GM08714 (cell line): ENCODE data around the gene NLRC5.

Source experiments
- H3K4me3 ChIP-seq: fragments of 200-500 bp; sonication (Bioruptor generic); 2 replicates; pipeline ENCODE4 v1.5.1; 2014; ENCODE audit warnings: mild to moderate bottlenecking, low read length, inconsistent platforms
- ZNF274 ChIP-seq: IDR thresholded peaks from 2 replicates; pipeline ENCODE4 v1.6.1; 2012; ENCODE audit warnings: mild to moderate bottlenecking, low read depth, low read length

The NLRC5 gene, protein sequence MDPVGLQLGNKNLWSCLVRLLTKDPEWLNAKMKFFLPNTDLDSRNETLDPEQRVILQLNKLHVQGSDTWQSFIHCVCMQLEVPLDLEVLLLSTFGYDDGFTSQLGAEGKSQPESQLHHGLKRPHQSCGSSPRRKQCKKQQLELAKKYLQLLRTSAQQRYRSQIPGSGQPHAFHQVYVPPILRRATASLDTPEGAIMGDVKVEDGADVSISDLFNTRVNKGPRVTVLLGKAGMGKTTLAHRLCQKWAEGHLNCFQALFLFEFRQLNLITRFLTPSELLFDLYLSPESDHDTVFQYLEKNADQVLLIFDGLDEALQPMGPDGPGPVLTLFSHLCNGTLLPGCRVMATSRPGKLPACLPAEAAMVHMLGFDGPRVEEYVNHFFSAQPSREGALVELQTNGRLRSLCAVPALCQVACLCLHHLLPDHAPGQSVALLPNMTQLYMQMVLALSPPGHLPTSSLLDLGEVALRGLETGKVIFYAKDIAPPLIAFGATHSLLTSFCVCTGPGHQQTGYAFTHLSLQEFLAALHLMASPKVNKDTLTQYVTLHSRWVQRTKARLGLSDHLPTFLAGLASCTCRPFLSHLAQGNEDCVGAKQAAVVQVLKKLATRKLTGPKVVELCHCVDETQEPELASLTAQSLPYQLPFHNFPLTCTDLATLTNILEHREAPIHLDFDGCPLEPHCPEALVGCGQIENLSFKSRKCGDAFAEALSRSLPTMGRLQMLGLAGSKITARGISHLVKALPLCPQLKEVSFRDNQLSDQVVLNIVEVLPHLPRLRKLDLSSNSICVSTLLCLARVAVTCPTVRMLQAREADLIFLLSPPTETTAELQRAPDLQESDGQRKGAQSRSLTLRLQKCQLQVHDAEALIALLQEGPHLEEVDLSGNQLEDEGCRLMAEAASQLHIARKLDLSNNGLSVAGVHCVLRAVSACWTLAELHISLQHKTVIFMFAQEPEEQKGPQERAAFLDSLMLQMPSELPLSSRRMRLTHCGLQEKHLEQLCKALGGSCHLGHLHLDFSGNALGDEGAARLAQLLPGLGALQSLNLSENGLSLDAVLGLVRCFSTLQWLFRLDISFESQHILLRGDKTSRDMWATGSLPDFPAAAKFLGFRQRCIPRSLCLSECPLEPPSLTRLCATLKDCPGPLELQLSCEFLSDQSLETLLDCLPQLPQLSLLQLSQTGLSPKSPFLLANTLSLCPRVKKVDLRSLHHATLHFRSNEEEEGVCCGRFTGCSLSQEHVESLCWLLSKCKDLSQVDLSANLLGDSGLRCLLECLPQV (N-terminal part only)

DNA sequence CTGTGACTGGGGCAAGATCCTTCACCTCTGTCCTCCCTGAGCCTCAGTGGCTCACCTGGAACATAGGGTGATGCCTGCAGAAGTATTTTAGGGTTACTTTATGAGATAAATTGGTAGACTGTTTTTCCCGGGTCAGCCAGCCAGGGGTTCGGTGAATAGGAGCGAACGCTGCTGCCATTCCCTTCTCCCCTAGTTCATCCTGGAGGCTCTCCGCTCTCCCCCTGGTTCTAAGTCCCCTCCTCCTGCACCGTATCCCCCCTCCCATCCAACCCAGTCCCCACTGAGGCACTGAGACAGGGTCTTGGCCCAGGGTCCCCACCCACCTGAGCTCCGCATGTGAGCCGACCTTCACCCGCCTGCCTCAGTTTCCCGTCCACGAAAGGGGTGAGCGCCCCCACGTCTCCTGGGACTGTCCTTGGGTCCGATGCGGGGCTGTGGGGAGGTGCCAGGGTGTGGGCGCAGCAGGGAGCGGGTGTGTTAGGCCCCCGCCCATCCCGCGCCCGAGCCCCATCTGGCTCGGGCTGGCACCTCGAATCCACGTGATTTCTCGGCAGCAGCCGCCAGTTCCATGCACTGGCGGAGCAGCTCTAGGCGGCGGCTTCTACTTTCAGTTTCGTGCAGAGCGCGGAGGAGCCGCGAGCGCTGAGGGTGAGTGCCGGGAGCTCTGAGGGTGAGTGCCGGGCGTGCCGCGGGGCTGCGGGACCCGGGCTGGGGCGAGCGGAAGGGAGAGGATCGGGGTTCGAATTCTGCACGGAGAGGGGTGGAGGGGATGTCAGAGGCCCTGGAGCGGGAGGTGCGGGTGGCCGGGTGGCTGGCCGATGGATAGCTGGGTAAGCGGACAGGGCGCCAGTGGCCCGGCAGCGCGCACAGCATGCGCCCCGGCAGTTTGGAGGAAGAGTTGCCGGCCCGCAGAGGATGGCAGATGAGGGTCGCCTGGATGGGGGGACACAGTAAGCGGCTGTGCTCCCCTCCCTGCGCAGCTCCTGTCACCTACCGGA is at the start of gene NLRC5:
TSS of gene NLRC5 (plus strand) at position 610 of the 998 bp plus-strand sequence. CDS start 31,156 bp downstream, outside the sequence.
- peak within 1 kb of the TSS; percentile 91 for H3K4me3 ChIP-seq
- no peak for TF ChIP-seq ZNF274

GRCh38 chr16:56939801-56940200 is 49.6 kb upstream of the NLRC5 start:
- H3K4me3 ChIP-seq, result no peak overlapping the region
- no peak for TF ChIP-seq ZNF274

DNA sequence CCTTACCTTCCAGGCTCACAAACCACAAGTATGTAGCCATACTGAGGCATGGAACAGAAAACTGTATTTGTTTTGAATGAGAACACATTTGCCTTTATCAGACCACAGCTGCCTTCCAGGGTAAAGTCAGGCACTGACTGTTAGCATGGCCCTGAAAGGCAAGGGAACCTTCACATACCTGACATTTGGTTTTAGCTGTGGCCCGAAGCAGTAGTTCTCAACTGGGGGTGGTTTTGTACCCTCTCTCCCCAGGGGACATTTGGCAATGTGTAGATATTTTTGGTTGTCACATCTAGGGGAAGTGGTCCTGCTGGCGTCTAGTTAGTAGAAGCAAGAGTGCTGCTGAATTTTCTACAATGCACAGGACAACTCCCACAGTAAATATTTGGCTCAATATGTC is 48.3 kb upstream of the NLRC5 start:
- no peak for TF ChIP-seq ZNF274
- H3K4me3 ChIP-seq, result no peak overlapping the region

- no peak for TF ChIP-seq ZNF274
- H3K4me3 ChIP-seq, result no peak overlapping the region
Measured at GRCh38 chr16:56941856-56942331, 47.5 kb upstream of the NLRC5 start.

- no peak for TF ChIP-seq ZNF274
- H3K4me3 ChIP-seq, result no peak overlapping the region
Measured at GRCh38 chr16:56943761-56944375, 45.5 kb upstream of the NLRC5 start.

GRCh38 chr16:56944954-56945839 is 44.2 kb upstream of the NLRC5 start:
- no peak overlapping the region for H3K4me3 ChIP-seq
- TF ChIP-seq ZNF274, result no peak

DNA sequence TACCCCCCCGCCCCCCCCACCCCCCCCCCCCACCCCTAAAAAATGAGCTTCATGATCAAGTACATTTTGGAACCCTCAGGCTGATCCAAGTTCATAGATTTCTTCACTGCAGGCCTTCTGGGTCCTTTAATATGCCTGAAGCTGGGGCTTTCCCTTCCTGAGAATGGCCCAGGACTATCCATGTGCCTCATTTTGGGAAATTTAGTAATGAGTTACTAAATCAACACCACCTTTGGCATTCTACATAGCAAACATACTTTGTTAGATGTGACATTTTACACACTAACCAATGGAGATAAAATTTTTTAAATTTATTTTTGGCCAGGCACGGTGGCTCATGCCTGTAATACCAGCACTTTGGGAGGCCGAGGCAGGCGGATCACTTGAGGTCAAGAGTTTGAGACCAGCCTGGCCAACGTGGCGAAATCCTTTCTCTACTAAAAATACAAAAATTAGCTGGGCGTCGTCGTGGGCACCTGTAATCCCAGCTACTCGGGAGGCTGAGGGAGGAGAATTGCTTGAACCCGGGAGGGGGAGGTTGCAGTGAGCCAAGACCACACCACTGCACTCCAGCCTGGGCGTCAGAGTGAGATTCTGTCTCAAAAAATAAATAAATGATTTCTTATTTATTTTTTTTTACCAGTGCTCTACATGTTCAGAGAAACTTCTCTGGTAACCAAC is 43.4 kb upstream of the NLRC5 start:
- TF ChIP-seq ZNF274, result no peak
- H3K4me3 ChIP-seq, result no peak overlapping the region

DNA sequence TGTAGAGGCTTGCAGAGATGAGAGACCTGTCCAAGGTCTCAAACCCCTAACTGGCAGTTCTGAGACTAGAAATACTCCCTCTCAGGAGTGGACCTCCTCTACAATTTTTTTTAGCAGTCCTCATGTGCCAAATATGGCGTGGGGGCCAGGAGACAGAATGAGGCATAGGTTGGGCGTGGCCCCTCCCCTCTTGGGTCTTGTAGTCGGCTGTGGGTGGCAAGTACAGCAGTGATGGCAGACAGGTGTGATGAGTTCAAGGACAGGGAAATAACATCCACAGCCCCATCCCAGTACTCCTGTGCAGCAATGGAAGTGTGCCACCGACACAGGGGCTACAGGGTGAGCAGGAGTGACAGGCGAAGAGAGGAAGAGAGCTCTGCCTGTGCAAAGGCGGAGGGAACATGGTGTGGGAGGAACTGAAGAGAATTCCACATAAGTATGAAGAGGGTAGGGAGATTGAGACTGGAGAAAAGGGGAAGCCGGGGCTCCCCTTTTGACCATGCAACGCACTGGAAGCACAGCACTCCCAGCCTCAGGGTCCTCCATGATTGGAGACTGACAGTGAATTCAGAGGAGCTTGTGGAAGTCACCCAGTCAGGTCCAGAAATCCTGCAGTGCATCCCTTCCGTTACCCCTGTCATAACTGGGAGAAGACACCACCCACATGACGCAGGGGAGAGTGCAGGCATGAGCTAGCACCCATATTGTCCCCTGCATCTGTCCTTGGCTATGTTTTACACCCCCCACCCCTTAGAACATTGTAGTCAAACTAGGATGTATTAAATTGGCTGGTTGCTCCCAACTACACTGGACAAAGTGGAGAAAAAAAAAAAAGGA is 42.4 kb upstream of the NLRC5 start:
- TF ChIP-seq ZNF274, result no peak
- H3K4me3 ChIP-seq, result no peak overlapping the region

DNA sequence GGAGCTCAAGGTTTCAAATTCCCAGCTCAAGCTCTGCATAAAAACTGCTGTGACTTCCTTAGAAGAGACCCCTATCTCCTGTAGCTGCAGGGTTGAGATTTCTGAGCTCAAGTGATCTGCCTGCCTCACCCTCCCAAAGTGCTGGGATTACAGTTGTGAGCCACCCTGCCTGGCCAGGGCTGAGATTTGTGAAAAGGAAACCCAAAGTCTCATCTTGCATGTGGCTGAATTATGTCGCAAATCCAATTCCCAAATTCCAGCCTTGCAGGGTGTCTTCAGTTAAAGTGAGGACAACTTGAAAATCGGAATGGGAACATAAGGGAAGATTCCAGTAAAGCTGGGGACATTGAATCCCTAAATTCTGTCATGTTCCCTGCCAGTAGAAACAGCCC is 41.8 kb upstream of the NLRC5 start:
- H3K4me3 ChIP-seq, result no peak overlapping the region
- TF ChIP-seq ZNF274, result no peak

DNA sequence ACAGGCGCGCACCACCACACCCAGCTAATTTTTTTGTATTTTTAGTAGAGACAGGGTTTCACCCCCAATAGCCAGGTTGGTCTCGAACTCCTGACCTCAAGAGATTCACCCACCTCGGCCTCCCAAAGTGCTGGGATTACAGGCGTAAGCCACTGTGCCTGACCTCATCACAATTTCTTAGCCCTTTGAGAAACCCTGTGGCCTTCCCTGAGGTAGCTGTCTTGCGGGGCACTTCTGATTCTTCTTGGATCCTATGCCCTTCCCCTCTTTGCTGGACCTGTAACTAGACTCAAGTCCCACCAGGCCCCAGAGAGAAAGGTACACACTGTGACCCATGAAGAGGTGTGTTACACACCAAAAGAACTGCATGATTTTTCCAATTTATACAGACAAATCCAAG is 41.1 kb upstream of the NLRC5 start:
- no peak for TF ChIP-seq ZNF274
- H3K4me3 ChIP-seq, result no peak overlapping the region

GRCh38 chr16:56950051-56950450 is 39.3 kb upstream of the NLRC5 start:
- TF ChIP-seq ZNF274, result no peak
- H3K4me3 ChIP-seq, result no peak overlapping the region
